HG03039 (cell line): ENCODE results near the gene RAB3A.

Source experiments
- ATAC-seq: cut with Tn5 transposase; IDR thresholded peaks from one replicate; pipeline ENCODE4 v1.9.1; 2021; ENCODE audit warnings: mild to moderate bottlenecking, moderate library complexity; ENCODE audit not compliant: unreplicated experiment

The RAB3A gene, protein sequence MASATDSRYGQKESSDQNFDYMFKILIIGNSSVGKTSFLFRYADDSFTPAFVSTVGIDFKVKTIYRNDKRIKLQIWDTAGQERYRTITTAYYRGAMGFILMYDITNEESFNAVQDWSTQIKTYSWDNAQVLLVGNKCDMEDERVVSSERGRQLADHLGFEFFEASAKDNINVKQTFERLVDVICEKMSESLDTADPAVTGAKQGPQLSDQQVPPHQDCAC

GRCh38 chr19:18203863-18204393 lies at the start of gene RAB3A:
Gene RAB3A, minus strand, starts transcription at chr19:18204042. Its CDS starts 1,302 bp downstream, at chr19:18202740.
- peak; percentile 91 for ATAC-seq

DNA sequence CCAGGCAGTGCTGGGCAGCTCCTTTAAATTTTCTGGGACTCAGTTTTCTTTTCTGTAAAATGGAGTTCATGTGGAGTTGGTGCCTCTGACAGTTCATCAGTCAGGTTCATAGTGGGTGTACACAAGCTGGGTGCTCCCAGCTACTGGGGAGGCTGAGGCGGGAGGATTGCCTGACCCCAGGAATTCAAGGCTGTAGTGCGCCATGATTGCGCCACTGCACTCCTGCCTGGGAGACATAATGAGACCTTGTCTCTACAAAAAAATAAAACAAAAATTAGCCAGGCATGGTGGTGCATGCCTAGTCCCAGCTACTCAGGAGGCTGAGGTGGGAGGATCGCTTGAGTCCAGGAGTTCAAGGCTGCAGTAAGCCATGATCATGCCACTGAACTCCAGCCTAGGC lies 49.3 kb upstream of the RAB3A start:
- ATAC-seq = no peak

DNA sequence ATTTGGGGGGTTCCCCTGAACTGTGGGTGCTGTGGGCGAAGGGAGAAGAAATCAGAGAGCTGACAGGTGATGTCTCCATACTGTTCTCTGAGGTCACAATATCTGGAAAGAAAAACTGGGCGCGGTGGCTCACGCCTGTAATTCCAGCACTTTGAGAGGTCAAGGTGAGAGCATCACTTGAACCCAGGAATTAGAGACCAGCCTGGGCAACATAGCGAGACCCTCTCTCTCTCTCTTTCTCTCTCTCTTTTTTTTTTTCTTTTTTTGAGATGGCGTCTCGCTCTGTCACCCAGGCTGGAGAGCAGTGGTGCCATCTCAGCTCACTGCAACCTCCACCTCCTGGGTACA lies 48.5 kb upstream of the RAB3A start:
- no peak for ATAC-seq

- no peak for ATAC-seq
Observed at GRCh38 chr19:18251587-18252369, 47.9 kb upstream of the RAB3A start.

- no peak for ATAC-seq
Observed at GRCh38 chr19:18249834-18250233, 46.0 kb upstream of the RAB3A start.

- ATAC-seq = no peak
Observed at GRCh38 chr19:18245297-18245696, 41.5 kb upstream of the RAB3A start.

GRCh38 chr19:18239303-18239702 lies 35.5 kb upstream of the RAB3A start:
- no peak for ATAC-seq

- no peak for ATAC-seq
Observed at GRCh38 chr19:18234194-18234593, 30.4 kb upstream of the RAB3A start.

DNA sequence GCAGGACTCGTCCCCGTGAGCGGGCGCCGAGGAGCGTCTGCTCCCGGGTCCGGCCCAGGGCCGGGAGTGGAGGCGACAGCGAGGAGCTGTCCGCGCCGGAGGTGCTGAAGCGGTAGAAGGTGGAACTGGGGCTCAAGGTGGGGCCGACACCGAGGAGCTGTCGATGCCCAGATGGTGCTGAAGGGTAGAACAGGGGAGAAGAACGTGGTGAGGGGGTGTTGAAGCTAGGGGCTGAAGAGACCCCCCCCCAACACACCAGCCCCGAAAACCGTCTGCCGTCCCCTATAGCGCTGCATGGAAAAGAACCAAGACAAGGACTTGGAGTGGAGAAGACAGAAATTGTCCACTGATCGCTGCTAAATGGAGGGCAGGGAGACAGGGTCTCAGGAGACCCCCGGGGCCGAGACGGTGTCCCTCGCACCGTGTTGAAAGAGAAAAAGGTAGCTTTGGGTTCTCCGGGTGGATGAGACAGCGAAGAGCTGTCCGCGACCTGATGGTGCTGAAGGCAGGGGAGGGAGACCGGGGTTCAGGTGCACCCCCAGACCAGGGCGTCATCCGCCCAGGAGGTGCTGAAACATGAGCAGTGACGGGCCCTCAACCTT lies 29.5 kb upstream of the RAB3A start:
- ATAC-seq = no peak

DNA sequence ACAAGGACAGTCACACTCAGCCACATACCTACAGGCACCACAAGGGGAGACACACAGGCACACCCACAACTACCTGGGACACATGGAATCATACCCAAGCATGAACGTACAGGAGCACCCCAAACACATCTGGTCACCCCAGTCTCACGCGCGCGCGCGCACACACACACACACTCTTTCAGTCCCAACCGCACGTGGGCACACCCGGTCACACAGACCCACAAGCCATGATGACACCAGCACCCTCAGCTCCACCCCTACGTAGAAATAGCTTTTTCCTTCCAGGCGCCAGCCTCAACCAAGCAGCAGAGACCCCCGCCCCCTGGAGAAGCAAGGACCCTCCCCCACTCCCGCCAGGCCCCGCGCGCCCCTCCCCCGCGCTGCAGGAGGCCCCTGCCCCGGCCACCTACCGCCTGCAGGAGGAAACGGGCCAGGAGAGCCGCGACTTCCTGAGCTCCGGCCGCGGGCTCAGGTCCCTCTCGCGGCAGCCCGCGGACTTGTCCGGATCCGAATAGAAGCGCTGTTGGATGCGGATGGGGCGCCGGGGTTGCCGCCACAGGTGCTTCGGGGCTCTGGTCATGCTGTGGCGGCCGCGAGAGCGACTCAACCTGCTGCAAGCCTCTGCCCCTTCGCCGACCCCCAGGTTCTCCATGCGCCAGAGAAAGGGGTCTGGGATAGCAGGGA lies 28.8 kb upstream of the RAB3A start:
- ATAC-seq = no peak

GRCh38 chr19:18231775-18232174 lies 27.9 kb upstream of the RAB3A start:
- ATAC-seq = no peak

DNA sequence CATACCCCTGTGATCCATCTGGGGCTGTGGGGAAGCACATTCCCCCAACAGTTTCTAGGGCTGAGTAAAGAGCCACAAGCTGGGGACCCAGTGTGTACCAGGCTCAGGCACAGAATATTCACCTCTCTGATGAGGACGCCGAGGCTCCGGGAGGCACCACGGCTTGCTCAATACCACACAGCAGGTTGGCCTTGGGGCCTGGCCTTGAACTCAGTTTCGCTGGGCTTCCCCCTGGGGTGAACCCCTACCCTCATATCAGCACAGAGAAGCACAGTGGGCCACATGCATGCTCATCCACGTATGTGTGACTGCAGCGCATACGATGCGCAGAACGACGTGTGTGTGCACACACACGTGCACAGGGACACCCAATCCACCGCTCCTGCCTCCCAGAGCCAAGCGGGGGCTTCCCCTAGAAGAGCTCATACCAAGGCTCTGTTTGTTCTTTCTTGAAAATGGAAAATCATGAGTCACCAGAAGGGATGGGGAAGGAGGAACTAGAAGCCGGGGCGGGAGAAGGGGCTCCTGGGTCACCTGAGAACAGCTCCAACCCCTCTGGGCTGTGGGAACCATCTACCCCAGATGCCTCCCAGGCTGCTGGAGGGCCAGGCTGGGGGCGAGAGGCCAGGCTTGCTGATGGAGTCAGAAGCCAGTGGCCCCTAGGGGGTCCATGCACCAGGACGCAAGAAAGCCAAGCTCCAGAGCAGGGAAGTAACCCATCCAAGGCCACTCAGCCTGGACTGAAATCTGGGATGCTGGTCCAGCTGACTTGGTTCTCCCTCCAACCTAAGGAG lies 27.3 kb upstream of the RAB3A start:
- ATAC-seq = no peak

DNA sequence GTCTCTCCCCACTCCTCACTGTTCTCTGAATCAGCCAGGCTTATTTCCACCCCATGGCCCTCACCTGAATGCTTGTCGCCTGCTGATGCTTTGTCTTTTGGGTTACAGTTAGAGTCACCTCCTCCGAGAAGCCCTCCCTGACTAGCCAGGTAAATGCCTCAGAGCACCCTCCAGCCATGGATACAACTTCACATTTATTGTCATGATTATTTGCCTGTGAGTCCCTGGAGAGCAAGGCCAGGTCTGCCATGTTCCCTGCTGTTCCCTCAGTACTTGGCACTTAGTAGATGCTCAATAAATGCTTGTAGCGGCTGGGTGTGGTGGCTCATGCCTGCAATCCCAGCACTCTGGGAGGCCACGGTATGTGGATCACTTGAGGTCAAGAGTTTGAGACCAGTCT lies 26.1 kb upstream of the RAB3A start:
- no peak for ATAC-seq

- ATAC-seq = no peak
Observed at GRCh38 chr19:18229474-18229873, 25.6 kb upstream of the RAB3A start.

DNA sequence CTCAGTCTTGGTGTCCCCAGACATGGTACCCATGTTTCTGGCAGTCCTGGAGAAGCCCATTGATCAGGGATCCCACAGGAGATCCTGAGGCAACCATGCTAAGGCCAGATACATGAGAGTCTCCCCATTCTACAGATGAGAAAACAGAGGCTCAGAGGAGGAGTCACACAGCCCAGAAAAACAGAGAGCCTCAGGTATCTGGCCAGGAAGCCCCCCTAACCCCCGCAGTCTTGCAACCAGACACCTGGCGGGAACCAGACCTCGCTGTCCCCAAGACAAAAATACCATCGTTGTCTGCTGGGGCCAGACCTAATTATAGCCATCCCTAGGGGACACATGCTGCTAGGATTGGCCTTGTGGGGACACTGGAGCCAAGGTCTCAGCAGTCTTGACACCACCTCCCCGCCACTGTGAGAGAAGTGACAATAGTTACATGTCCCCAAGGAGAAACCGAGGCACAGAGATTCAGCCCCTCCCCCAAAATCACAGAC lies 24.0 kb upstream of the RAB3A start:
- ATAC-seq = no peak

- ATAC-seq = no peak
Observed at GRCh38 chr19:18226956-18227780, 23.3 kb upstream of the RAB3A start.

GRCh38 chr19:18225702-18226468 lies 22.0 kb upstream of the RAB3A start, which contains the start of gene PDE4C:
Gene PDE4C, minus strand, starts transcription at chr19:18226438. Its CDS starts 23 bp downstream, at chr19:18226415.
- no peak for ATAC-seq

DNA sequence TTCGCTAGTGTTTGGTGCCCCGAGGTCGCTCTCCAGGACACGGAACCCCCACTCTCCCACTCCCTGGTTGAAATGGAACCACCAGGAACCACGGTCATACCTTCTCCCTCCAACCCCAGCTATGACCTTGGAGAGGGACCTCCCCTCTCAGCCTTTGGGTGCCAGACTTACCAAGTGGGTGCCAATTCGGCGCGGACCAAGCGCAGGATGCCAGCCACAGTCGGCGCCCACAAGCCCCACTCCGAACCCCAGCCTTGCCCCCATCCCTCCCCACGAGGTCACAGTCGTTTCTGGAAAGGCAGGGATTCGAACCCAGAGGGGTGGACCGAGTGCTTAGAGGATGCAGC lies 21.5 kb upstream of the RAB3A start:
- ATAC-seq = no peak
